ENCODE data around the gene FMO2. TPM values are rescaled to one million over a fixed set of nuclear protein-coding genes. Genes with fewer than 3 reads are reported as not detected.

Gene FMO2
- polyA plus RNA-seq, 1 donor (not counting 4 experiments of a cell fraction or from before 2014, with no cell fraction given) = 0.05 TPM

DNA sequence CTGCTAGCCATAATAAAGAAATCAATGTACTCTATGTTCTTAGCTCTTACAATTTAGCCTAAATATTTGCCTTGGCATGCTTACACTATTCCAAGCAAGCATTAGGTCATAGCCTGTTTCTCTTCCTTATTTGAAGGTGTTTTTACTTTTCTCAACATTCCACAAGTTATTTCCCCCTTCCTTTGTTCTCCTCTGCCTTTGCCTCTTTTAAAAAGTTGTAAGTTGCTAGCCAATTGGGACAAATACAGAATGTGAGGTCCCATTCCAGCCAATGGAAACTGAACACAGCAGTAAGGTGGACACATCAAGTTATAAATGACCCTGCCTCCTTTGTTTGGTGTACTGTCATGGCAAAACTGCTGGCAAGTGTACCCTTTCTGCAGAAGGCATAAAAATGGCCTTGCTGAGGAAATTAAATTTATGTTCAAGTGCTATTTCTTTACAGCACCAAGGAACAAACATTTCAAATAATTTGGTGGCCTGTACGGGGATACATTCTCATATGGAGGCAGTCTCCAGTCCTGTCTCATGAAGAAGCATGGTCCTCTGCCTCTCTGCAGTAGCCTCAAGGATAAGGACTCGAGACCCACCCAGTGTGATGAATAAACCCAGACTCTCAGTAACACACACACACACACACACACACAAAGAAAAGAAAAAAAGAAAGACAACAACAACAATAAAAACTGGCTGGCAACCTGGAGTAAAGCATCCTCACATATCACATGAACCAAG is 34.4 kb downstream of the FMO2 start:
- Histone ChIP-seq H4K20me1 (ENCODE audit: control insufficient read depth, extremely low read depth, insufficient read depth, low read length) (no peaks in the 10 kb centered on the region), H3K27me3 (ENCODE audit: control insufficient read depth, extremely low read depth, insufficient read depth, low read length) (no peaks in the 10 kb centered on the region), H3K36me3 (ENCODE audit: control insufficient read depth in 2 of 2, extremely low read depth in 1 of 2, insufficient read depth in 2 of 2, low read length in 2 of 2) (no peaks in the 10 kb centered on the region), H3K4me3 (ENCODE audit: control insufficient read depth in 2 of 3, extremely low read depth in 1 of 3, insufficient read depth in 2 of 3, low read depth in 1 of 3, low read length in 3 of 3) (no peak overlapping the region), H3K9ac (ENCODE audit: control insufficient read depth, extremely low read depth, insufficient read depth, low read length) (no peak overlapping the region), H3K9me3 (ENCODE audit: control insufficient read depth, low read depth, low read length) (no peaks in the 10 kb centered on the region), H3K4me2 (ENCODE audit: control insufficient read depth, extremely low read depth, insufficient read depth, low read depth, low read length) (peak overlapping the region; percentile 81), H3K27ac (ENCODE audit: control insufficient read depth, insufficient read depth, low read length) (peak overlapping the region; percentile 87), H3K4me1 (ENCODE audit: control insufficient read depth, extremely low read depth, insufficient read depth, low read length) (peaks cover 55% of the 10 kb centered on the region), H2AFZ (ENCODE audit: control insufficient read depth, low read length) (no peak overlapping the region), H3K79me2 (ENCODE audit: control insufficient read depth, insufficient read depth, low read length) (no peaks in the 10 kb centered on the region), H3K9me1 (ENCODE audit: control insufficient read depth, extremely low read depth, insufficient read depth, low read length) (no peaks in the 10 kb centered on the region)
- no peak for TF ChIP-seq EZH2 (IDR thresholded peaks at IDR 0.05; ENCODE audit: low read length)
- TF ChIP-seq, protein P1, sequence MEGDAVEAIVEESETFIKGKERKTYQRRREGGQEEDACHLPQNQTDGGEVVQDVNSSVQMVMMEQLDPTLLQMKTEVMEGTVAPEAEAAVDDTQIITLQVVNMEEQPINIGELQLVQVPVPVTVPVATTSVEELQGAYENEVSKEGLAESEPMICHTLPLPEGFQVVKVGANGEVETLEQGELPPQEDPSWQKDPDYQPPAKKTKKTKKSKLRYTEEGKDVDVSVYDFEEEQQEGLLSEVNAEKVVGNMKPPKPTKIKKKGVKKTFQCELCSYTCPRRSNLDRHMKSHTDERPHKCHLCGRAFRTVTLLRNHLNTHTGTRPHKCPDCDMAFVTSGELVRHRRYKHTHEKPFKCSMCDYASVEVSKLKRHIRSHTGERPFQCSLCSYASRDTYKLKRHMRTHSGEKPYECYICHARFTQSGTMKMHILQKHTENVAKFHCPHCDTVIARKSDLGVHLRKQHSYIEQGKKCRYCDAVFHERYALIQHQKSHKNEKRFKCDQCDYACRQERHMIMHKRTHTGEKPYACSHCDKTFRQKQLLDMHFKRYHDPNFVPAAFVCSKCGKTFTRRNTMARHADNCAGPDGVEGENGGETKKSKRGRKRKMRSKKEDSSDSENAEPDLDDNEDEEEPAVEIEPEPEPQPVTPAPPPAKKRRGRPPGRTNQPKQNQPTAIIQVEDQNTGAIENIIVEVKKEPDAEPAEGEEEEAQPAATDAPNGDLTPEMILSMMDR (optimal IDR thresholded peaks at IDR 0.05 in 1 of 3, IDR thresholded peaks at IDR 0.05 in 1 of 3, conservative IDR thresholded peaks at IDR 0.05 in 1 of 3; ENCODE audit: extremely low read depth in 1 of 3, insufficient read depth in 2 of 3, low read length in 3 of 3) = no peak
- DNase-seq (ENCODE audit: low read depth, low spot score) = no peak
- dilution Hi-C loops (cut with MboI; ENCODE audit: extremely low pct_ligation_motif_present, low sequenced_read_pairs) = no loop called here
- FAIRE-seq = peak; percentile 96

DNA sequence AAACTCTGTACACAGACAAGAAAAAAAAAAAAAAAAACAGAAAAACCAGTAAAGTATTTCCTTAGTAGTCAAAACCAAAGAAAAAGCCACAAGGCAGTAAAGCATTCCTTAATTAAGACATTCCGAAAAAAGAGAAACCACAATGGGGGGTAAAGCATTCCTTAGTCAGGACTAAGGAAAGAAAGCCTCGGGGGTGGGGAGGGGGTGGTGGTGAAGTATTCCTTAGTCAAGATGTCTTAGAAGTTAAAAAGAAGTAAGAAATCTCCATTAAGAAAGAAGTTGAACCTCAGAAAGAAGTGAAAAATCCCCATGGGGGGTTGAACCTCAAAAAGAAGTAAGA is 35.0 kb downstream of the FMO2 start:
- Histone ChIP-seq H2AFZ (ENCODE audit: control insufficient read depth, low read length) (peak overlapping the region; percentile 85), H3K4me3 (ENCODE audit: control insufficient read depth in 2 of 3, extremely low read depth in 1 of 3, insufficient read depth in 2 of 3, low read depth in 1 of 3, low read length in 3 of 3) (peak overlapping the region in 1 of 3 experiments; percentile 32), H4K20me1 (ENCODE audit: control insufficient read depth, extremely low read depth, insufficient read depth, low read length) (no peaks in the 10 kb centered on the region), H3K4me1 (ENCODE audit: control insufficient read depth, extremely low read depth, insufficient read depth, low read length) (peaks cover 55% of the 10 kb centered on the region), H3K79me2 (ENCODE audit: control insufficient read depth, insufficient read depth, low read length) (no peaks in the 10 kb centered on the region), H3K9ac (ENCODE audit: control insufficient read depth, extremely low read depth, insufficient read depth, low read length) (peak overlapping the region; percentile 75), H3K27ac (ENCODE audit: control insufficient read depth, insufficient read depth, low read length) (peak overlapping the region; percentile 87), H3K27me3 (ENCODE audit: control insufficient read depth, extremely low read depth, insufficient read depth, low read length) (no peaks in the 10 kb centered on the region), H3K9me1 (ENCODE audit: control insufficient read depth, extremely low read depth, insufficient read depth, low read length) (no peaks in the 10 kb centered on the region), H3K4me2 (ENCODE audit: control insufficient read depth, extremely low read depth, insufficient read depth, low read depth, low read length) (peak overlapping the region; percentile 81), H3K36me3 (ENCODE audit: control insufficient read depth in 2 of 2, extremely low read depth in 1 of 2, insufficient read depth in 2 of 2, low read length in 2 of 2) (no peaks in the 10 kb centered on the region), H3K9me3 (ENCODE audit: control insufficient read depth, low read depth, low read length) (no peaks in the 10 kb centered on the region)
- TF ChIP-seq, protein P1 (optimal IDR thresholded peaks at IDR 0.05 in 1 of 3, IDR thresholded peaks at IDR 0.05 in 1 of 3, conservative IDR thresholded peaks at IDR 0.05 in 1 of 3; ENCODE audit: extremely low read depth in 1 of 3, insufficient read depth in 2 of 3, low read length in 3 of 3) = no peak
- TF ChIP-seq EZH2 (IDR thresholded peaks at IDR 0.05; ENCODE audit: low read length) = no peak
- peak; percentile 13 for DNase-seq (ENCODE audit: low read depth, low spot score)
- dilution Hi-C loops (cut with MboI; ENCODE audit: extremely low pct_ligation_motif_present, low sequenced_read_pairs) = no loop called here
- FAIRE-seq = no peak
